ENCODE results near the gene SLC6A6.

SLC6A6 gene

DNA sequence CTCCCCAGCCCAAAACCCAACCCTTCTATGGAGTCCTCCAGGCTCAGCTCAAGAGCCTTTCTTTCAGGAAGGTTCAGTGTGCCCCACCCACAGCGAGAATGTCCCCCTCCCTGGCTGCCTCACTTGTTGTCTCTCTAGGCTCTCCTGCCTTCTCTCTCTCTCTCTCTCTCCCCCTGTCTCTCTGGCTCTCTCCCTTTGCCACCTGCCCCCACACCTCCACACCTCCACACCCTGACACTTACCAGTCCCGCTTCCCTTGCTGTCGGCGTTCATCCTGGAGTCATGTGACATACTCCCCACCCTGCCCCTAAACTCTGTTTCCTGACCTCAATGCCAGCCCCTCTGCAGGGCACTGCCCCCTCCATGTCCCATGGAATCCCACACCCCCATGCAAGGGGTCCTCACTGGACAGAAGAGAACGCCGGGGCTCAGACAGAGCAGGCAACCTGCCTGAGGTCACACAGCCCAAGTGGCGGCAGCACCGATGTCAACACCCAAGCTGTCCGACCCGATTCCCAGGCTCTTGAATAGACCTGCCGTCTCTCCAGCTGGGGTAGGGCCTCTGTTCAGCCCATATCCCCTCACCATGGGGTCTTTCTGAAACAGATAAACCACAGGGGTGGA, 28.5 kb upstream of the SLC6A6 start:
- no peak for DNase-seq

DNA sequence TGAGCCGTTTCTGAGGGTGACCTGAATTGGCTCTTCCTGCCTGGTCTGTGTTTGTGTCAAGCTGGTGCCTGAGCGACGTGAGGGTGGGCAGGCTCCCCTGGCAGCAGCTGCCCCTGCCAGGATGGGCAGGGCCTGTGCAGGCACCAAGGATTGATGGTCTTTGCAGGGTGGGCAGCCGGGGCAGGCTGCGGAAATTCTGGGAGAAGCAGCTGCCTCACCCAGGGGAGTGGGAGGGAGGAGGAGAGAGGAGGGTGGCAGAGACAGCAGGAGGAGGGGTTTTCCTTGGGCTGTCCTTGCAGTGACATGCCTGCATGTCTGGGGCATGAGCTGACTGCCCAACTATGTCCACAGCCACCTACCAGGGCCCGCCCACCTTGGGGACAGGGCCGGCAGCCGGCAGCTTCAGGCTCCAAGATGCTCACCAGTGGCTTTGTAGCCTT, 27.9 kb upstream of the SLC6A6 start:
- no peak for DNase-seq

DNA sequence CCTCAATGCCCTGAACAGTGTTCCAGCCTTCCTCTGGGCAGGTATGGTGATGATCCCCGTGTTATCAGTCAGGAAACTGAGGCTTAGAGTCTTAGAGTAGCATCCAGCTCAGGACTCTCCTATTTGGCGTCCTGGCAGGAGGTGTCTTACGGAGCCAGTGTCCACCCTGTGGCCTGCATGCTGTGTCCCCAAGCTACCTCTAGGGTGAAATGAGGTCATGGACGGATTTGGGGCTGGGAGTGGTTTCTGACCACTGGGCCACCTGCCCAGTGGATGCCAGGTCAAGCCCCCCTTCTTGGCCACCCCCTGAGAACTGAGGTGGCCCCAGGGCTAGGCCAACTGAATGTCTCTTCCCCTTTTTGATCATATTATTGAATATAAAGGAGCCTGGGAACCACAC, 27.2 kb upstream of the SLC6A6 start:
- no peak for DNase-seq

DNA sequence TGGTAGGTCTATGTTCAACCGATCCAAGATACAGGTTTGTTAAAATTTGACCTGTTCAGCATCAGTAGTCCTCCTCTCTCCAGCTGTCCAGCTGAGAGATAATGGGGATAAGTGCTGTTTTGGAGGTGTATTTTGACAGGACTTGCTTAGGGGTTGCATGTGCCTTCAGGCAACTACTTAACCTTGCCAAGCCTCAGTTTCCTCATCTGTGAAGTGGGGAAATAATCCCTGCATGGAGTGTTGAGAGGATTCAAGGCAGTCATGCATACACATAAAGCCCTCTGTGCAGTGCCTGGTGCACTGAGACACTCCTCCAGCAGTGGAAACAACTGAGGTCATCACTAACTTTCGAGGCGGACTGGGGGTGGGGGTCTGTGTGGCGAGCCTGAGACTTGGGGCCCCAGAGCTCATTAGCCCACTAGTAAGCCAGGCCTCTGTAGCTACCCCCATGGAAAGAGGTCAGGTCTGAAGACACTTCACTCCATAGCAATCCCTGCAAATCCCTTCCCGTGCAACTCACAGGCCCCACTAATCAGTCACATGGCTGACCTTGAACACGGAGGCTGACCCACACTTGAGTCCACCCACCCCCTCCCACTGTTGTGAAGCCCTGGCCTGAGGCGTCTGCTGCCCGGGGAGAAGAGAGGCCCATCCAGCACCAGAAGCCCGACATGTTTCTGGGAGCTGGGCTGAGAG, 25.9 kb upstream of the SLC6A6 start:
- no peak for DNase-seq

DNA sequence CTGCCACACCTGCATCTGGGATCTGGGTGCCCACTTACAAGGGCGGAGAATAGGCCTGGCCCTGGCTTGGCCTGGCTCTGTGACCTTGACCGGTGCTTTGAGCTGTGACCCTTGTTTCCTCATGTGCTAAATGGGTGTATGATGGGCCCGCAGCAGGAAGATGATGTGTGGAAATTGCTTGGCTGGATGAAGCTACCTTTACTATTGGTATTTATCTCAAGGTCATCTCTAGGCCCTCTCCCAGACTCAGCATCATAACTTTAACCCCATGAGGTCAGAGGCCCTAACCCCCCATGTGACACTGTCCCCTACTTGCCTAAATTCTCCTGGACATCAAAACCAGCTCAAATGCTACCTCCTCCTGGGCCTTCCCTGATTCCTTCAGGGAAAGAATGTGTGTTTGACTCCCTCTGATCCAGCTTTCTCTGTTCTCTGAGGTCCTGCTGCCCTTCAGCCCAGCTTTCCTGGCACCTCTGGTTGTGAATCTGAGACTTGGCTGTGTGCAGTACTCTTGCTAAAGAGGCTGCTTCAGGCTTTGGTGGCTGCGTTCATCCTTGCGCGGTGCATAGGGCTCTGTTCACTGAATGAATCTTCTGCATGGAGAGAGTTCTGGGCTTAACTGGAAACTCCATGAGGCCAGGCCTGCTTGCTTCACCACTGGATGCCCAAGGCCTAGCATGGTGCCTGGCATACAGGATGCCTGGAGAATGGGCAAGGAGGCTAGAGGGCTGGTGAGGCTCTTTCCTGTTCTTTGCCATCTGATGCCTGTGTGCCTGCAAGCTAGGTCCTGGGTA, 25.2 kb upstream of the SLC6A6 start:
- DNase-seq: no peak

DNA sequence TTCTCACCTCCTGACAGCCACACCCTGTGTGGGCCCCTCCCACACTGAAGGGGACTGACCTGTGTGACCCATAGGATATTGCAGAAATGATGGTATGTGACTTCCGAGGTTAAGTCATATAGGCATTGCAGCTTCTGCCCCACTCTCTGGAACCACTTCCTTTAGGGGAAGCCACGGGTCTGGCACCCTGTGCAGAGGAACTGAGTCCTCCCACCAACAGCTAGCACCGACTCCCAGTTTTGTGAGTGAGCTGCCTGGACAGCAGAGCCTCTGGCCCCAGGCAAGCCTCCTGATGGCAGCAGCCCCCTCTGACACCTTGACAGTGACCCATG, 24.6 kb upstream of the SLC6A6 start:
- peak; percentile 64 for DNase-seq

DNA sequence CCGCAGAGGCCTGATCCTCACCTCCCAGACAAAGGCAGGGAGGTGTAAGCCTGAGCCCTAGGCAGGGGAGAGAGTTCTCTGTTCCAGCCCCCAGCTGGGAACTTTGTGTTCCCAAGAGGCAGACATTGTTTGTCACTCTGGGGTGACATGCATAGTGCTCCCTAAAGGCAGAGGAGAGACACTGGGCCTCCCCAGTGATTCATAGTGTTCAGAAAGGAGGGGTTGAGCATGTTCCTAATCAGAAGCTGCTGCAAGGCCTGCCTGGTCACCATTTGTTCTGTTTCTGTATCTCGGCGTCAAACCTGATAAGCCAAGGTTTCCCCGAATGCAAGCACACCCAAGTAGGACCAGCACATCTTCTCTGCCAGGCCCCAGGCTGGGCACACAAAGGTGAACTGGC, 24.0 kb upstream of the SLC6A6 start:
- no peak for DNase-seq

DNA sequence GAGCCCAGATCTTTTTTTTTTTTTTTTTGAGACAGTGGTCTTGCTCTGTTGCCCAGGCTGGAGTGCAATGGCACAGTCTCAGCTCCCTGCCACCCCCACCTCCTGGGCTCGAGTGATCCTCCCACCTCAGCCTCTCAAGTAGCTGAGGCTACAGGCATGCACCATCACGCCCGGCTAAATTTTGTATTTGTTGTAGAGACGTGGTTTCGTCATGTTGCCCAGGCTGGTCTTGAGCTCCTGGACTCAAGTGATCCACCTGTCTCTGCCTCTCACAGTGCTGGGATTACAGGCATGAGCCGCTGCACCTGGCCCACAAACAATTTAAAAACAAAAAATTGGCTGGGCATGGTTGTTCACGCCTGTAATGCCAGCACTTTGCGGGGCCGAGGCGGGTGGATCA, 22.6 kb upstream of the SLC6A6 start:
- DNase-seq: no peak

DNA sequence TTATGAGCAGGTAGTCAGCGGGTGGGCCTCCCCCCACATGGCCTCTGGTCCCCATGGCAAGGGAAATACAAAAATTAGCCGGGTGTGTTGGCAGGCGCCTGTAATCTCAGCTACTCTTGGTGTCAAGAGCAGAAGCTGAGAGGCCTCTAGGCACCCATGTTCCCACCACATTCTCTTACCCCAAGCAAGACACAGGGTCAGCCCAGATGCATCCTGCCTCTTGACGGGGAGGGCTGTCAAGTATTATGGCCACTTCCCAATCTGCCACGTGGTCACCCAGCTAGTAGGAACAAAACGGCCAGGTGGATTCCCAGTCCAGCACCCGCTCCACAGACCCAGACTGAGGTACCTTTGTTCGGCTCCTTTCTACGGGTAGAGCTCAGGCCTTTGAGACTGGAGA, 16.2 kb upstream of the SLC6A6 start:
- no peak for DNase-seq

DNA sequence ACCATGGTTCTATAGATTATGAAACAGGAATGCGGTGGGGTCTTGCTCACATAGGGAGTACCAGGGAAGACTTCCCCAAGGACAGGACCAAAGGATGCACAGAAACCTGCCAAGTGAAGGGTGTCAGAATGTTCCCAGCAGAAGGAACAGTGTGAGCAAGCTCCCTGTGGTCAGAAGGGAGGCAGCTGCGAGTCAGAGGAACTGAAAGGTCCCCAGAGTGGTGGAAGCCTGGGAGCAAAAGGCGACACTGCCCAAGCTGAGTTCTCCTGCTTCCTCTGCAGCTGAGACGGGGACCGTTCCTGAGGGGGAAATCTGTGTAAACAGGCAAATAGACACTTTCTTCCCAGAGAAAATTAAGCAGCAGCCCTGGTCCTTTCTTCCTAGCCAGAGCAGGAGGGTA, 14.2 kb upstream of the SLC6A6 start:
- DNase-seq: no peak

DNA sequence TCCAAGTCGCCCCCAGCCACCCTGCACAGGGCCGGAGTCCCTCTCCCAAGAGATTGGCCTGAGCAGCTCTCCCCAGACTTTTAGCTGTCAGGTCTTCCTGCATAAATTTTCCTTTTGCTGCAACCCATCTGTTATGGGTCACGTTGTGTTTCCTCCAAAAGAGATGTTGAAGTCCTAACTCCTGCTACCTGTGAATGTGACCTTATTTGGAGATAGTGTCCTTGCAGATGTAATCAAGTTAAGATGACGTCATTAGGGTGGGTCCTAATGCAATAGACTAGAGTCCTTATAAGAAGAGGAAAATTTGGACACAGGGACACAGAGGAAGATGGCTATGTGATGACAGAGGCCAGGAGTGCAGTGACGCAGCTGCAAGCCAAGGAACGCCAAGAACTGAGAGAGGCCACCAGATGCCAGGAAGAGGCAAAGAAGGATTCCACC, 13.2 kb upstream of the SLC6A6 start:
- DNase-seq: no peak

DNA sequence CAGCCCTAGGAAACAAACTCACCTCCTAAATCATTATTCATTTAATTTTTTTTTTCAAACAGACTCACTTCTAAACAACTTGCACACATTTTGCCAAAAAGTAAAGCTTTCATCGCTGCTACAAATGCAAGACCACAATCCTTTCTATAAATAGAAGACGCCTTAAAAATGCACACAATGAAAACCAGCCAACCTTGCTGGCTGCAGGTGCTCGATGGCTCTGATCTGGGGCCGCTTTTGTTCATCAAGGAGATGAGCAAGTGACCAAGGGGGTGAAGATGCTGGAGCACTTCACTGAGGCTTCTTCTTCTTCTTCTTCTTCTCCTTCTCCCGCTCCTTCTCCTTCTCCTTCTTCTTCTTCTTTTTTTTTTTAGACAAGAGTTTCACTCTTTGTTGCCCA, 12.7 kb upstream of the SLC6A6 start:
- DNase-seq: no peak

DNA sequence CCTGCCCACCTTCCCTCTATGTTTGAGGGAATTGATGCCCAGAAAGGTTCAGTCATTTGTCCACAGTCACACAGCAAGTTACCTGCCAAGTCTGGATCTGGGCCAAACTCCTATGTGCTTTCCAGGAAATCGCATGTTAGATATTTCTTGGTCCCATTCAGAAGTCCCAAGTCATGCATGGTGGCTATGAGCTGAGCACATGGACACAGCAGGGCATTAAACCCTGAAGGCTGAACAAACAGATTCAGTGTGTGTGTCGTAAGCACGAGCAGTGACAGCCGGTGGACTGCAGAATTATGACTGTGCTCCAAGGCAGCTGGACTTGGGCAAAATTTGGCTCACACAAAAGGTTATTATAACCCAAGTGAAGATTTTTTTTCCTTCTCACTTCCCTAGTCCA, 11.4 kb upstream of the SLC6A6 start:
- no peak for DNase-seq

DNA sequence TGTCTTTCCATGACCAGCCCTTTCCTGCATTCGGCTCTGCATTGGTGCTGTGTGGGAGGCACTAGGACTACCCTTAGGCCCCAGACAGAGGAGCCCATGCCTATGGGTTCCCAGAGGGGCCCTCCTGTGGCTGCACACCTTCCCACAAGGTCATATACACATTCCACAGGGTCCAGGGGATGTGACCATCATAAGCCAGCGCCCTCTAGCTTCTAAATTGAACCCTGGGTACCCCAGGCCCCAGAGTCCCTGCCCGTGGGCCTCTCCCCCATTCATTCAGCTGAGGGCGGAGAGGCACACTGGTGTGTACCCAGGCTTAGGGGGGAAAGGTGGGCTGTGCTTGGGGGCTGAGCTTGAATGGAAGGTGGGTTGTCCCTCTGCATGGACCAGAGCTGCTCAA, 10.2 kb upstream of the SLC6A6 start:
- no peak for DNase-seq

DNA sequence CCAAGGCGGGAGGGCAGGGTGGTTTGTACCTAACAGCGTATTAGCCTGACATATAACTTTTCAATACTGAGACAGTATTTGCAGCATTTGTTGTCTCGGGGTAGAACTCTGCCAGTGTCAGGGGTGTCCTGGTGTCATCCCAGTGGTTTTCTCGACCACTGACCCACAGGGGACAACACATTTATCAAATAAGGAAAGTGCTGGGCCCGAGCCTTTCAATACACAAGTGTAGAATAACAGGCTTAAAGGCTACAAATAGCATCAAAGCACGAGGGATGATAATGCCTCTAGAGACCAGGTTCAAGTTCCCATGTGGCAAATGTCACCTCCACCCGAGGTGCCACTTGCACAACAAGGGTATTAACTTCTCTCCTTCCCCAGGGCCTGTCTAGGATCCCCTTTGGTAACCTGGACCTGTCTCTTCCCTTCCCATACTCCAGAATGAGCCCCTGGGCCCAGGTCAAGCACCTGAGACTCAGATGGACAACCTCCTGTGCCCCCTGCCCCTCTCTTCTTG, 9.5 kb upstream of the SLC6A6 start:
- no peak for DNase-seq

DNA sequence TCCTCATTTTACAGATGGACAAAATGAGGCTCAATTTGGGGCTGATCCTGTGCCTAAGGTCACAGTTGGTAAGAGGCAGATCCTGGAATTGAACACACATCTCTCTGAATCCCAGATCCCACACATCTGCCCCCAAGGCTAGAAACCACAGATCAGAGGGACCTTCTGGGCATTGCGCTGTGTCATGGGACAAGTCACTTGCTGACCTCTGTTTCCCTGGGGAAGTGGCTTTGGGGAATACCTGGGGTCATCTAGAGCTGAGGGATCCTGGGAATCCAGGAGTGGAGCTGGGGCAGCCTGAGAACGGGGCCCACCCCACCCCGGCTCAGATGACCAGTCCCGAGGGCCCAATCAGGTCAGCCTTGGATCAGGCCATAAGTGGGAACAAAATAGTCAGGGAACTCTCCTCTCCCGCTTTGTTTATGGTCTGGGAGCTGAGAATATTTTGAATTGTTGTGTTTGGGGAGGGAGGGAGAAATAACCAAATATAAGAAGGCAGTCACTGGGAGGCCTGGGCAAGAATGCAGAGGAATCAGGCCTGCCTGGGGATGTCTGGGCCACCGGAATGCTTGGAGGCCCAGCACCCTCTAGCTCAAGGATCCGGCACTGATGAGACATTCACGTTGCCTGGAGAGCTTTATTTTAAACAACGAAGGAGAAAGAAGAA, 8.8 kb upstream of the SLC6A6 start:
- no peak for DNase-seq

DNA sequence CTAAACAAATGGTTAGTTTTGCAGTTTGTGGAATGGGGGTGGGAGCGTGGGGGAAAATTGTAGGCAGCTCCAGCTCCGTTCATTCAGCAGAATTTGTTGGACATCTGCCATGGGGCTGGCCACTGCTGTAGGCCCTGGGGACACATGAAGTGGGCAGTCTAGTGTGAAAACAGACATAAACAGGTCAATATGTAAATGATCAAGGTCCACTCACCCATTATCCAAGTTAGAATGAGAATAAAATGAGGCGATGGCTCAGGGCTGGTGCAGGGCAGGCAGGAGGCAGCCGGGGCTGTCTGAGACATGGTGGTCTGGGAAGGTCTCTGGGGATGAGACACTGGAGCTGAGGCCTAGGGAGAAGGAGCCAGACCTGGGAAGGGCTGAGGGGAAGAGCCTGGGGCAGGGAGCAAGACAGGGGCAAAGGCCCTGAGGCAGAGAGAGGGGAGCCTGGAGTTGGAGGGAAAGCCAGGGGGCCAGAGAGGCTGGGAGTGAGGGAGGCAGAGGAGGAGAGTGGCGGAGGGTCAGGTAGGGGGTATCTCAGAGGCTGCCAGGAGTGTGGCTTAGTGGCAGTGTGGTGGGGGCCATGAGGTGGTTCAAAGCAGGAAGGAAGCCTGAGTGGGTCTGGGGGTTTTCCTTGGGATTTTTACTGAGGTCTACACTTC, 6.2 kb upstream of the SLC6A6 start:
- DNase-seq: no peak

DNA sequence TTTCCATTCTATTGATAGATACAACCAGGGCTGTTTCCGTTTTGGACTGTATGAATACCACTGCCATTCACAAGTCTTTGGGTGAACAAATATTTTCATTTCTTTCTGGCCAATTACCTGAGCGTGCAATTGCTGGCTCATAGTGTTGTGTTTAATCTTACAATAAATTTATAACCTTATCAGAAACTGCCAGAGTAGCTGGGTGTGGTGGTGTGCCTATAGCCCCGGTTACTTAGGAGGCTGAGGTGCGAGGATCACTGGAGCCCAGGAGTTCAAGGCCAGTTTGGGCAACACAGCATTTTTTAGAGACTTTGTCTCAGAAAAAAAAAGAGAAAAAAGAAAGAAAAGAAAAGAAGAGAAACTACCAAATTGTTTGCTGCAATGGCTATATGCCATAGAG, 5.4 kb upstream of the SLC6A6 start:
- no peak for DNase-seq

DNA sequence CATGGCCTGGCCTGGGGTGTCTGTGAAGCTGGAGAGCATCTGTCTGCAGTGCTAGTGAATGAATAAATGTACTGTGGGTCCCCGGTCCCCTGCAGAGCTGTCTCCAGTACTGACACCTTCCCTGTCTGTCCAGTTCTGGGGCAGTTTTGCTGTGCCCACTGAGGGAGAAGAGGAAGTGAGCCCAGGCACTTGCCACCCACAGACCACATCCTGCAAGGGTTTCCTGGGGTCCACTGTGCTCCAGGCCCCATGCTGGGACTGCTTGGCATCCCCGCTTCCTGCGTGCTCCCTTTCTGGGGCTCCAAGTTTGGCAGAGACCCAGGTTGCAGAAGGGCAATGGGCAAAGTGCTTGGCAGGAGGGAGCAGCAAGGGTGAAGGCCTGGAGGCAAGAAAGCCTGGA, 4.9 kb upstream of the SLC6A6 start:
- DNase-seq: no peak

DNA sequence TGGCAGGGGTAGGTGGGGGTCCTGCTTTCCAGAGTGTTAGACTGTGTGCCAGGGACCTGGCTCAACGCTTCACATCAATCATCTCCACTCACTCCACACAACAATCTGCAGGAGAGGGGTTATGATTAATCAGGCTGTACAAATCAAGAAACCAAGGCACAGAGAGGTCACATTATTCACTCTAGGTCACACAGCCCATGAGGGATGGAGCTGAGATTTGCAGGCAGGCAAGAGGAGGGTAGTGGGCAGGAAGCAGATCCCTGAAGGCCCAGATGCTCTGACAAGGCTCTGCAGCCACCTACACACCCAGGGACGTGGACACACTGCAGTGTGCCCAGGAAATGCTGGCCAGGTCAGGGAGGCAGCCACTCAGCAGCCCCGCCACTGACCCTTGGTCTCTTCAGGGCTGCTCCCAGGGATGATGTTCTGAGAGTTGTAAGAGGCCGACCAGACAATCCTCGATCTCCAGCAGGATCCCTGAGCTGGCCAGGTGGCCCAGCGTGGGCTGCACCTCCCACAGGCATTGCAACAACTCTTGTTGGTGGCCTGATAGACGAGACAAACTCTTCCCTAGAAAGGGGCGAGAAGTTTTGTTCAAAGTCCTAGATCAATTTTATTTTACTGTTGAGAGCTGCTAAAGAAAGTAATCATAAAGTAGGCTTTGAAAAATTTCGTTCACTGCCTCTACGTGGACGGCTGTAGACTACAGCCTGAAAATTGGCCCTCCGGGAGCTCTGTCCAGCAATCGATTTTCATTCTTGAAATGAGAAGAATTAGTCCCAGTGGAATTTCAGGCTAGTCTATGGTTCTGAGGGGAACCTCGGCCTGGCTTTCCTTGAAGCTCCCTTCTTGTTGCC, 4.2 kb upstream of the SLC6A6 start:
- no peak for DNase-seq

DNA sequence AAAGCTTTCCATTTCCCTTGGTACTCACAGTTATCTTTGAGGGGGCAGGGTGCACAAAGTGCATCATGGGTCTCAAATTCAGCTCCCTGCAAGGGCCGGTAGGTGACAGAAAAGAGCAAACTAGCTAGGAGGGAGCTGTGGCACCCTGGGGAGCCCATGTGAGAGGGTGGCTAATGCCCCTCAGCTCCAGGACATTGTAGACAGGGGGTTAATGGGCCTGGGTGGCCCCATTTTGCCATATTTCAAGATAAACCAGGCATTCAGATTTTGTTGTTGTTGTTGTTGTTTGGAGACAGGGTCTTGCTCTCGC, 3.7 kb upstream of the SLC6A6 start:
- DNase-seq: no peak

DNA sequence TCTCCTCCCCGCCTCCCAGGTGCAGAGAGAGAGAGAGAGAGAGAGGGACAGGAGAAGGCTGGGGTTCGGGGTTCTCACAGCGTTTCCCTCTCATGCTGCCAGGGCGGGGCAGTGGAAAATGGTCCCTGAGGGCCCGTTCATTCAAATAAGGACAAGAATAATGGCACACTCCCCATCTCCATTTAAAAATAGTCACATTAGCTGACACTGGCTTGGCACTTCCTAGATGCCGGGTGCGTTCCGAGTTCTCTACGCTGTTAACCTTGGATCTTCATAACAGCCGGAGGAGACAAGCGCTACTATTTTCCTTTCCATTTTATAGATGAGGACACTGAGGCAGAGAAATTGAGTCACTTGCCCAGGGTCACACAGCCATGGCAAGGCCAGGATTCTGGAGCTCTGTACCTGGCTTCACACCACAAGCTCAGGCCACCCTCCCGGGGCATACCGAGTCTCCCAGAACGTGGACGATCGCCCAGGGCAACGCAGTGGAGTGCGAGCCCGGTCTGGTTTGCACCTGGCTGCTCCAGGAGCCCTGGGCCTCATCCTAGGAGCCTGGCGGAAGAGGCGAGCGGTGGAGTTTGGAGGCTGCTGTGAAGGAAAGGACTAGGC, 608 bp upstream of the SLC6A6 start:
- DNase-seq: no peak

Data from activated CD8-positive, alpha-beta memory T cell treated with anti-CD3 and anti-CD28 coated beads for 24 hours (primary cell).